ENCODE measurements around the gene LAMB1.
"Not testable (repeated sequence)": the region's sequence is repeated elsewhere in the genome, so short reads cannot be mapped to it uniquely, and the experiment has no call there.

Gene LAMB1

GRCh38 chr7:107939573-107940489 is 63.1 kb downstream of the LAMB1 start:
- no peak for DNase-seq

GRCh38 chr7:107938456-107939250 is 64.3 kb downstream of the LAMB1 start:
- DNase-seq: no peak

- no peak for DNase-seq
These were observed 65.4 kb downstream of the LAMB1 start for GRCh38 chr7:107937531-107937930.

- no peak for DNase-seq
These were observed 66.6 kb downstream of the LAMB1 start for GRCh38 chr7:107936312-107936711.

- no peak for DNase-seq
These were observed 67.8 kb downstream of the LAMB1 start for GRCh38 chr7:107934991-107935770.

- DNase-seq: no peak
These were observed 69.5 kb downstream of the LAMB1 start for GRCh38 chr7:107933386-107934013.

- DNase-seq: no peak
These were observed 70.2 kb downstream of the LAMB1 start for GRCh38 chr7:107932805-107933204.

- DNase-seq: no peak
These were observed 71.0 kb downstream of the LAMB1 start for GRCh38 chr7:107931740-107932515.

GRCh38 chr7:107926481-107926880 is 76.5 kb downstream of the LAMB1 start:
- no peak for DNase-seq

- peak; percentile 11 for DNase-seq
These were observed 78.0 kb downstream of the LAMB1 start for GRCh38 chr7:107924841-107925504.

- DNase-seq: no peak
These were observed 80.1 kb downstream of the LAMB1 start for GRCh38 chr7:107922886-107923285.

GRCh38 chr7:107921826-107922225 is 81.1 kb downstream of the LAMB1 start:
- not testable (repeated sequence) for DNase-seq

GRCh38 chr7:107920048-107920772 is 82.8 kb downstream of the LAMB1 start:
- DNase-seq: no peak

- DNase-seq: no peak
These were observed 84.0 kb downstream of the LAMB1 start for GRCh38 chr7:107918948-107919347.

- no peak for DNase-seq
These were observed 85.0 kb downstream of the LAMB1 start for GRCh38 chr7:107917763-107918651.

GRCh38 chr7:107915541-107915940 is 87.4 kb downstream of the LAMB1 start:
- no peak for DNase-seq

- no peak for DNase-seq
These were observed 88.1 kb downstream of the LAMB1 start for GRCh38 chr7:107914831-107915230.

- DNase-seq: no peak
These were observed 89.1 kb downstream of the LAMB1 start for GRCh38 chr7:107913851-107914250.

GRCh38 chr7:107911981-107912380 is 91.0 kb downstream of the LAMB1 start:
- no peak for DNase-seq

All from CD4-positive, alpha-beta T cell treated with Interleukin-12 subunit alpha and Interleukin-12 subunit beta, for 1 hour (primary cell).